Measurements from ENCODE around the gene PGAP3. TPM values are rescaled to one million over a fixed set of nuclear protein-coding genes. Genes with fewer than 3 reads are reported as not detected.

The PGAP3 gene
- total RNA-seq, 1 donor from 2014 or later, result 21.7 TPM

- Mint-ChIP-seq H3K36me3 (ENCODE audit: low read depth) (peaks cover 3% of the 10 kb centered on the region), H3K27me3 (ENCODE audit: low read depth) (no peaks in the 10 kb centered on the region), H3K4me1 (peaks cover 48% of the 10 kb centered on the region), H3K4me3 (peak overlapping the region; percentile 29), H3K9me3 (no peaks in the 10 kb centered on the region), H3K27ac (ENCODE audit: unreplicated experiment) (peak overlapping the region; percentile 85)
- DNase-seq (ENCODE audit: low read depth, low spot score), result no peak
- no peak for TF ChIP-seq CTCF (conservative IDR thresholded peaks at IDR 0.05)
Measured at GRCh38 chr17:39651923-39652586, 35.8 kb downstream of the PGAP3 start.

DNA sequence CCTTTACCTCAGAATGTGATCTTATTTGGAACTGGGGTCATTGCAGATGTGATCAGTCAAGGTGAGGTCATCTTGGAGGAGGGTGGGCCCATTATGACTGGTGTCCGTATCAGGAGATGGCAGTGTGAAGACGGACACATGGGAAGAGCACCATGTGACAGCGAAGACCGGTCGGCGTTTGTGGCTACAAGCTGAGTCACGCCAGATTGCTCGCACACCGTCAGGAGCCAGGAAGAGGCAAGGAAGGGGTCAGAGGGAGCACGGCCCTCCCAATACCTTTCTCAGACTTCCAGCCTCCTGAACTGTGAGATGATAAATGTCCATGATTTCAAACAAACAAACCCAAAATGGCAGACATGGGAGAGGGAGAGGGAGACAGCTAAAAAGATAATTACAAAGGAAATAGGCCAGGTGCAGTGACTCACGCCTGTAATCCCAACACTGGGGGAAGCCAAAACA lies 37.7 kb downstream of the PGAP3 start:
- Mint-ChIP-seq H3K4me1 (peaks cover 49% of the 10 kb centered on the region), H3K36me3 (ENCODE audit: low read depth) (peaks cover 3% of the 10 kb centered on the region), H3K27me3 (ENCODE audit: low read depth) (no peaks in the 10 kb centered on the region), H3K9me3 (no peaks in the 10 kb centered on the region), H3K27ac (ENCODE audit: unreplicated experiment) (no peak overlapping the region), H3K4me3 (no peak overlapping the region)
- no peak for TF ChIP-seq CTCF (conservative IDR thresholded peaks at IDR 0.05)
- no peak for DNase-seq (ENCODE audit: low read depth, low spot score)

DNA sequence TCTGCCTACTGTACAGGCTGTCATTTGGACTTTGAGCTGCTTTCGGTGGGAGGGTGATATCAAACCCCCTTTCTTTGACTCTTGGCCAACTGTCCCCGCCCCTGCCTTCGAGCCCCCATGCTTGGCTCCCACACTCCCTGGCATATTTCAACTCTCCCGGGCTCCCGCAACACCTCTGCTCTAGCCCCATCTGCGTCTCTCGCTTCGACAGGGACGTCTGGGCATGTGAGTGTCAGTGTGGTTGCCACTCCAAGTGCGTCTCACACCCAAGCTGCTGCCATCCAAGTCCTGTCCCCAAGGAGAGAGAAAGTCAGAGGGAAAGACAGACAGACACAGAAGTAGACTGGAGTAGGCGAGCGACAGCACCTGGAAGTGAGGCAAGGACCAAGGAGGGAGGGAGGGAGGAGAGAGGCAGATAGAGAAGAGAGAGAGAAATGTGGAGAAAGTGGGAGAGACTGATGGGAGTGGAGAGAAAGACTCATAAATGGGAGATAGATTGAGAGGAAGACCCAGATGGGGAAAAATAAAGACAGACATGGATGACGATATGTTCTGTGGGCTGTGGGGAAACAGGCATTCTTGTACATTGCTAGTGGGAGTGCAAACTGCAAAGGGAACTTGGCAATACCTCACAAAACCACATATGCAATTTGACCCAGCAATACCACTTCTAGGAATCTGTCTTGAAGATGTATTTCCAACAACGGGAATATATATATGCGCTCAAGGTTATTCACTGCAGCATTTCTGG lies 39.1 kb downstream of the PGAP3 start:
- Mint-ChIP-seq H3K27ac (ENCODE audit: unreplicated experiment) (peak overlapping the region; percentile 63), H3K27me3 (ENCODE audit: low read depth) (no peaks in the 10 kb centered on the region), H3K4me1 (peaks cover 39% of the 10 kb centered on the region), H3K9me3 (no peaks in the 10 kb centered on the region), H3K36me3 (ENCODE audit: low read depth) (peaks cover 3% of the 10 kb centered on the region), H3K4me3 (no peak overlapping the region)
- TF ChIP-seq CTCF (conservative IDR thresholded peaks at IDR 0.05), result no peak
- no peak for DNase-seq (ENCODE audit: low read depth, low spot score)

- H3K9me3 Mint-ChIP-seq, result no peaks in the 10 kb centered on the region
Measured at GRCh38 chr17:39647256-39647655, 40.6 kb downstream of the PGAP3 start.

GRCh38 chr17:39643271-39643670 lies 44.6 kb downstream of the PGAP3 start:
- H3K4me1 Mint-ChIP-seq, result peaks cover 34% of the 10 kb centered on the region
- H3K36me3 Mint-ChIP-seq (ENCODE audit: low read depth), result no peaks in the 10 kb centered on the region
- no peak overlapping the region for H3K4me3 Mint-ChIP-seq
- no peak overlapping the region for H3K27ac Mint-ChIP-seq (ENCODE audit: unreplicated experiment)
- H3K27me3 Mint-ChIP-seq (ENCODE audit: low read depth), result no peaks in the 10 kb centered on the region
- no peak for DNase-seq (ENCODE audit: low read depth, low spot score)
- H3K9me3 Mint-ChIP-seq, result no peaks in the 10 kb centered on the region
- TF ChIP-seq CTCF (conservative IDR thresholded peaks at IDR 0.05), result no peak

More at GRCh38 chr17:39647256-39647655, 40.6 kb downstream of the PGAP3 start:
- TF ChIP-seq CTCF (conservative IDR thresholded peaks at IDR 0.05), result no peak
- H3K27ac Mint-ChIP-seq (ENCODE audit: unreplicated experiment), result no peak overlapping the region
- H3K4me3 Mint-ChIP-seq, result no peak overlapping the region
- H3K36me3 Mint-ChIP-seq (ENCODE audit: low read depth), result peaks cover 3% of the 10 kb centered on the region
- H3K27me3 Mint-ChIP-seq (ENCODE audit: low read depth), result no peaks in the 10 kb centered on the region
- H3K4me1 Mint-ChIP-seq, result peaks cover 29% of the 10 kb centered on the region
- DNase-seq (ENCODE audit: low read depth, low spot score), result no peak
